PC-9 (cell line): ENCODE measurements around the gene CPS1. TPM values are rescaled to one million over a fixed set of nuclear protein-coding genes. Genes with fewer than 3 reads are reported as not detected.

ENCODE experiments used
- BruUV-seq: library from RNA; stranded (reverse); fragments of 400-500 nt; replicated peaks from 2 replicates; lab custom pipeline; 2021; lab: Mats Ljungman, UMichigan
- CTCF ChIA-PET: fragments of 300-600 bp; sonication (Branson Sonifier 250); formaldehyde crosslinking; loops from one replicate; lab custom pipeline; 2022; ENCODE audit warnings: antibody characterized with exemption; lab: Charles Lee
- POLR2A ChIA-PET: fragments of 300-600 bp; sonication (Branson Sonifier 250); formaldehyde crosslinking; loops from one replicate; lab custom pipeline; 2022; ENCODE audit warnings: antibody characterized with exemption; ENCODE audit not compliant: unreplicated experiment; lab: Charles Lee
- DNase-seq, 2 experiments: peaks; one replicate each; pipeline versions ENCODE4 v3.0.0 to v3.0.0-alpha.2; 2015 to 2022; ENCODE audit warnings: mixed read lengths in 1 of 2
- H2AFZ ChIP-seq: fragments of 200-600 bp; sonication (generic); 2 replicates; pipeline ENCODE4 v1.8.1; 2017; ENCODE audit warnings: antibody characterized with exemption
- H3F3A ChIP-seq: fragments of 200-600 bp; sonication (generic); 2 replicates; pipeline ENCODE4 v1.8.1; 2017; ENCODE audit warnings: antibody characterized with exemption, mild to moderate bottlenecking, low read depth; ENCODE audit not compliant: insufficient read depth
- H3K27ac ChIP-seq: fragments of 200-600 bp; sonication (generic); 2 replicates; pipeline ENCODE4 v1.6.1; 2016; ENCODE audit warnings: mixed run types
- H3K27me3 ChIP-seq: fragments of 200-600 bp; sonication (generic); 2 replicates; pipeline ENCODE4 v1.6.1; 2016; ENCODE audit warnings: low read depth, mixed run types; ENCODE audit not compliant: insufficient read depth
- H3K36me3 ChIP-seq: fragments of 200-600 bp; sonication (generic); 2 replicates; pipeline ENCODE4 v1.6.1; 2016; ENCODE audit warnings: low read depth, mixed run types
- H3K4me1 ChIP-seq: fragments of 200-600 bp; sonication (generic); replicated peaks from 2 replicates; pipeline ENCODE4 v1.6.1; 2016; ENCODE audit warnings: mixed run types; ENCODE audit not compliant: insufficient read depth
- H3K4me2 ChIP-seq: fragments of 200-600 bp; sonication (generic); 2 replicates; pipeline ENCODE4 v1.6.1; 2017; ENCODE audit warnings: mixed run types
- H3K4me3 ChIP-seq: fragments of 200-600 bp; sonication (generic); 2 replicates; pipeline ENCODE4 v1.6.1; 2016; ENCODE audit warnings: mixed run types
- H3K79me2 ChIP-seq: fragments of 200-600 bp; sonication (generic); 2 replicates; pipeline ENCODE4 v1.6.1; 2017; ENCODE audit warnings: low read depth, mixed run types
- H3K9me2 ChIP-seq: fragments of 200-600 bp; sonication (generic); 2 replicates; pipeline ENCODE4 v1.8.1; 2017; ENCODE audit warnings: mild to moderate bottlenecking; ENCODE audit not compliant: insufficient read depth
- H3K9me3 ChIP-seq: fragments of 200-600 bp; sonication (generic); 2 replicates; pipeline ENCODE4 v1.8.1; 2016; ENCODE audit warnings: low read depth; ENCODE audit not compliant: insufficient read depth
- H4K20me1 ChIP-seq: fragments of 200-600 bp; sonication (generic); 2 replicates; pipeline ENCODE4 v1.8.1; 2017; ENCODE audit not compliant: insufficient read depth
- EZH2 ChIP-seq: fragments of 200-600 bp; sonication (generic); IDR thresholded peaks from 2 replicates; pipeline ENCODE4 v1.8.0; 2017; ENCODE audit warnings: antibody characterized with exemption, low read depth
- intact Hi-C: fragments of 100-400 bp; cut with micrococcal nuclease; formaldehyde crosslinking; loops from one replicate; pipeline ENCODE4 v1.10.0; 2022; ENCODE audit not compliant: unreplicated experiment
- total RNA-seq: library from RNA; stranded (reverse); gene quantifications from 2 replicates; pipeline ENCODE4 v1.2.3, GENCODE V29; 2021
- TF ChIP-seq, protein P1 (sequence below): fragments of 200-600 bp; sonication (generic); conservative IDR thresholded peaks from 2 replicates; pipeline ENCODE4 v1.6.1; 2017; ENCODE audit warnings: mixed run types, antibody characterized with exemption, mild to moderate bottlenecking, moderate library complexity

Gene CPS1
- total RNA-seq, 1 experiment from 2014 or later, result 27.5 TPM

DNA sequence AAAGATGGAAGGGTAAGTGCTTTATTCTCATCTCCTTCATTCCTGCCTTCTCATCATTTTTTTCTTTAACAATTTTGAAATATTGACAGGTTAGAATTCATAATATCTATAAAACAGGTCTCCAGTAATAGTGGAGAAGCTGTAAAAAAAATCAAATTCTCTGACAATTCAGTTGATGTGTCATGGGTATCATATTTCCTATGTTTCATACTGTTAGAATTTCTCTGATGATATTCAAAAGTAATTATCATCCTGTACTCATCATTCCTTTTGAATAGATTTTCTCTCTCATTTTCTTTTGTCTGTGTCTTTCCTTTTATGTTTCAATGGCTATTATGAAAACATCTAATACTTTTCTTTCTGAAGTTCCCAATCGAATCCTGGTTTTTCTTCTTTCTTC lies 97.7 kb downstream of the CPS1 start:
- intact Hi-C loops, result no loop called here
- no peak for TF ChIP-seq EZH2
- TF ChIP-seq, protein P1, sequence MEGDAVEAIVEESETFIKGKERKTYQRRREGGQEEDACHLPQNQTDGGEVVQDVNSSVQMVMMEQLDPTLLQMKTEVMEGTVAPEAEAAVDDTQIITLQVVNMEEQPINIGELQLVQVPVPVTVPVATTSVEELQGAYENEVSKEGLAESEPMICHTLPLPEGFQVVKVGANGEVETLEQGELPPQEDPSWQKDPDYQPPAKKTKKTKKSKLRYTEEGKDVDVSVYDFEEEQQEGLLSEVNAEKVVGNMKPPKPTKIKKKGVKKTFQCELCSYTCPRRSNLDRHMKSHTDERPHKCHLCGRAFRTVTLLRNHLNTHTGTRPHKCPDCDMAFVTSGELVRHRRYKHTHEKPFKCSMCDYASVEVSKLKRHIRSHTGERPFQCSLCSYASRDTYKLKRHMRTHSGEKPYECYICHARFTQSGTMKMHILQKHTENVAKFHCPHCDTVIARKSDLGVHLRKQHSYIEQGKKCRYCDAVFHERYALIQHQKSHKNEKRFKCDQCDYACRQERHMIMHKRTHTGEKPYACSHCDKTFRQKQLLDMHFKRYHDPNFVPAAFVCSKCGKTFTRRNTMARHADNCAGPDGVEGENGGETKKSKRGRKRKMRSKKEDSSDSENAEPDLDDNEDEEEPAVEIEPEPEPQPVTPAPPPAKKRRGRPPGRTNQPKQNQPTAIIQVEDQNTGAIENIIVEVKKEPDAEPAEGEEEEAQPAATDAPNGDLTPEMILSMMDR, result no peak
- ChIA-PET CTCF (no interaction called here), POLR2A (no interaction called here)
- H3K27ac ChIP-seq, result no peak overlapping the region
- H3K27me3 ChIP-seq, result no peaks in the 10 kb centered on the region
- no peak for DNase-seq
- H3F3A ChIP-seq, result no peaks in the 10 kb centered on the region
- H3K4me1 ChIP-seq, result no peaks in the 10 kb centered on the region
- H2AFZ ChIP-seq, result no peak overlapping the region
- H3K9me3 ChIP-seq, result no peaks in the 10 kb centered on the region
- H3K36me3 ChIP-seq, result no peaks in the 10 kb centered on the region
- no peaks in the 10 kb centered on the region for H4K20me1 ChIP-seq
- no peaks in the 10 kb centered on the region for H3K79me2 ChIP-seq
- no peak overlapping the region for H3K4me2 ChIP-seq
- BruUV-seq, result no TSS peak
- H3K9me2 ChIP-seq, result no peaks in the 10 kb centered on the region
- H3K4me3 ChIP-seq, result no peak overlapping the region

- no TSS peak for BruUV-seq
- no peak overlapping the region for H3K27ac ChIP-seq
- no peaks in the 10 kb centered on the region for H3K79me2 ChIP-seq
- no peaks in the 10 kb centered on the region for H4K20me1 ChIP-seq
- no peak overlapping the region for H2AFZ ChIP-seq
- H3K4me3 ChIP-seq, result no peak overlapping the region
- CTCF ChIA-PET, result no interaction called here
- no peaks in the 10 kb centered on the region for H3K4me1 ChIP-seq
- no peaks in the 10 kb centered on the region for H3F3A ChIP-seq
- H3K36me3 ChIP-seq, result no peaks in the 10 kb centered on the region
- no peaks in the 10 kb centered on the region for H3K9me2 ChIP-seq
- no peaks in the 10 kb centered on the region for H3K9me3 ChIP-seq
- H3K27me3 ChIP-seq, result no peaks in the 10 kb centered on the region
- H3K4me2 ChIP-seq, result no peak overlapping the region
- DNase-seq, result no peak
- no peak for TF ChIP-seq EZH2
- TF ChIP-seq, protein P1, result no peak
- POLR2A ChIA-PET, result no interaction called here
- intact Hi-C loops, result no loop called here
Measured at GRCh38 chr2:210655229-210655975, 99.0 kb downstream of the CPS1 start.

DNA sequence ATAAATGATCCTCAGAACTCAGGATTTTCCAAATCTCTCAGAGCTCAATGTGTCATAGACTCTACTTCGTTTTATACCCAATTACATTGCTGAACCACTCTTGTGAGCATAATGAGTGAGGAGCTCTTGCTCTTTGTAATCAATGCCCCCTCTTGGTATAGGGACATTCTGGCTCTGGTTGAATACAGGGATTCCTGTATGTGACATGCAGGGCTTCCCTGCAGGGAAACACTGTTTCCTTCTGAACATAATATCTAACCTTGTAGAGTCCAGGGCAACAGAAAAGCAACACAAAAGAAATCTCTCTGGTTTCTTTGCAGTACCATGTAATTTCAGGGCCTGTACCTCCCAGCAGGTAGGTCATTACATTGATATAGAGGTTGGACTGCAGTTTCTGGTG lies 101.5 kb downstream of the CPS1 start:
- TF ChIP-seq EZH2, result no peak
- TF ChIP-seq, protein P1, result no peak
- POLR2A ChIA-PET, result no interaction called here
- no peak for DNase-seq
- CTCF ChIA-PET, result no interaction called here
- Histone ChIP-seq H3K27ac (no peak overlapping the region), H3K4me2 (no peak overlapping the region), H2AFZ (no peak overlapping the region), H3K4me1 (no peaks in the 10 kb centered on the region), H3F3A (no peaks in the 10 kb centered on the region), H3K9me3 (no peaks in the 10 kb centered on the region), H4K20me1 (no peaks in the 10 kb centered on the region), H3K79me2 (no peaks in the 10 kb centered on the region), H3K36me3 (no peaks in the 10 kb centered on the region), H3K9me2 (no peaks in the 10 kb centered on the region), H3K4me3 (no peak overlapping the region), H3K27me3 (no peaks in the 10 kb centered on the region)
- intact Hi-C loops, result no loop called here
- no TSS peak for BruUV-seq
